IPS-18a (cell line): Measurements from ENCODE around the gene TICRR.
"Not testable (repeated sequence)": the region's sequence is repeated elsewhere in the genome, so short reads cannot be mapped to it uniquely, and the experiment has no call there.

Experiments used
- H3K27ac ChIP-seq: one replicate; pipeline ENCODE4 v1.5.1; 2013; ENCODE audit warnings: low read length
- H3K27me3 ChIP-seq: one replicate; pipeline ENCODE4 v1.6.1; 2013; ENCODE audit warnings: mild to moderate bottlenecking, low read length; ENCODE audit not compliant: control insufficient read depth, insufficient read depth
- H3K36me3 ChIP-seq: one replicate; pipeline ENCODE4 v1.6.1; 2013; ENCODE audit warnings: low read depth, low read length; ENCODE audit not compliant: control insufficient read depth
- H3K4me1 ChIP-seq: one replicate; pipeline ENCODE4 v1.6.1; 2013; ENCODE audit warnings: low read depth, low read length; ENCODE audit not compliant: control insufficient read depth
- H3K4me3 ChIP-seq: one replicate; pipeline ENCODE4 v1.5.1; 2013; ENCODE audit warnings: low read length
- H3K9ac ChIP-seq: one replicate; pipeline ENCODE4 v1.6.1; 2013; ENCODE audit warnings: mild to moderate bottlenecking, low read length, moderate library complexity
- H3K9me3 ChIP-seq: one replicate; pipeline ENCODE4 v1.6.1; 2013; ENCODE audit warnings: low read depth, low read length; ENCODE audit not compliant: control insufficient read depth

The TICRR gene

DNA sequence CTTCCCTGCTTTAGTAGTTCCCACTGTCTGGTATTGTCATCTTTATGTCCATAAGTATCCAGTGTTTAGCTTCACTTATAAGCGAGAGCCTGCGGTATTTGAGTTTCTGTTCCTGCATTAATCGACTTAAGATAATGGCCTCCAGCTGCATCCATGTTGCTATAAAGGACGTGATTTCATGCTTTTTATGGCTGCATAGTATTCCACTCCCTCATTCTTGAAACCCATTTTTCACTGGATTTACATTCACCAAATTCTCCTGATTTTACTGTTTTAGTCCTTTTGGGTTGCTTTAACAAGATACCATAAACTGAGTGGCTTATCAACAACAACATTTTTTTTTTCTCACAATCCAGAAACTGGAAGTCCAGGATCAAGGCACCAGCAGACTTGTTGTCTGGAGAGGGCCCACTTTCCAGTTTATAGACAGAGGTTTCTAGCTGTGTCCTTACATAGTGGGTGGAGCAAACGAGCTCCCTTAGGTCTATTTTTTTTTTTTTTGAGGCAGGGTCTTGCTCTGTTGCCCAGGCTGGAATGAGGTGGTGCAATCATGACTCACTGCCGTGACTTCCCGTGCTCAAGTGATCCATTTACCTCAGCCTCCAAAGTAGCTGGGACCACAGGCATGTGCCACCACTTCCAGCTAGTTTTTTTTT is 6.1 kb upstream of the TICRR start:
- Histone ChIP-seq H3K4me1 (no peaks in the 10 kb centered on the region), H3K4me3 (no peak overlapping the region), H3K27ac (no peak overlapping the region), H3K9ac (no peak overlapping the region), H3K27me3 (no peaks in the 10 kb centered on the region), H3K36me3 (no peaks in the 10 kb centered on the region), H3K9me3 (no peaks in the 10 kb centered on the region)

DNA sequence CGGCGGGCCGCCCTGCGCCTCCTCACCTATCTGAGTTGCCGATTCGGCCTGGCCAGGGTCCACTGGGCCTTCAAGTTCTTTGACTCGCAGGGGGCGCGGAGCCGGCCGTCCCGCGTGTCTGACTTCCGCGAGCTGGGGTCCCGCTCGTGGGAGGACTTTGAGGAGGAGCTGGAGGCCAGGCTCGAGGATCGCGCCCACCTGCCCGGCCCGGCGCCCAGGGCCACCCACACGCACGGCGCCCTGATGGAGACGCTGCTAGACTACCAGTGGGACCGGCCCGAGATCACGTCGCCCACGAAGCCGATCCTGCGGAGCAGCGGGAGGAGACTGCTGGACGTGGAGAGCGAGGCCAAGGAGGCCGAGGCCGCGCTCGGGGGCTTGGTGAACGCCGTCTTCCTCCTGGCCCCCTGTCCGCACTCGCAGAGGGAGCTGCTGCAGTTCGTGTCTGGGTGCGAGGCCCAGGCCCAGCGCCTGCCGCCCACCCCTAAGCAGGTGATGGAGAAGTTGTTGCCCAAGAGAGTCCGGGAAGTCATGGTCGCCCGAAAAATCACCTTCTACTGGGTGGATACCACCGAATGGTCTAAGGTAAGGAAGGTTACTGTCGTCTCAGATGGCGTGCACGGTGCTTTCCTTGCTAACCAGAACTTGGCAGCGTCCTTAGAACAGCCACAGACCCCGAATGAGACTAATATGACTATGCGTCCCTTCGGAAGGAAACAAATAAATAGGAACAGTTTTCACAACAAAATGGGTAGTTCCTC is 567 bp downstream of the TICRR start:
- Histone ChIP-seq H3K27me3 (no peaks in the 10 kb centered on the region), H3K9ac (peak overlapping the region; percentile 82), H3K4me1 (peaks cover 13% of the 10 kb centered on the region), H3K4me3 (peak overlapping the region; percentile 82), H3K9me3 (no peaks in the 10 kb centered on the region), H3K27ac (no peak overlapping the region), H3K36me3 (peaks cover 19% of the 10 kb centered on the region)

DNA sequence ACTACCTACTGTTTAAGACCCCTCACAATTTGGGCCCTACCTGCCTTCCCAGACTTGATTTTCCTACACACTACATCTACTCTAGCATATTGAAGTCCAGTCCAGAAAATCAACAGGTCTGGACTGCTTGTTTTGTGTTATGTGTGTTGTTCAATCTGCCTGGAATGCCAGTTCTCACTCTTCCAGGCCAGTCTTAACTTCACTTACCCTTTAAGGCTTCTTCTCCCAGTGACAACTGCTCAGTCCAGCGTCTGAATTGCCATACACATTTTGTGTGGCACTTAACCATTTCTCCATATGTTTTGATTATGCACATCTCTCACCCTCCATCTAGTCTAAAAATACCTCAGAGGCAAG is 1.1 kb downstream of the TICRR start:
- H3K36me3 ChIP-seq = peaks cover 22% of the 10 kb centered on the region
- H3K27me3 ChIP-seq = no peaks in the 10 kb centered on the region
- peaks cover 16% of the 10 kb centered on the region for H3K4me1 ChIP-seq
- H3K9ac ChIP-seq = peak overlapping the region; percentile 82
- no peaks in the 10 kb centered on the region for H3K9me3 ChIP-seq
- H3K27ac ChIP-seq = no peak overlapping the region
- peak overlapping the region; percentile 82 for H3K4me3 ChIP-seq

DNA sequence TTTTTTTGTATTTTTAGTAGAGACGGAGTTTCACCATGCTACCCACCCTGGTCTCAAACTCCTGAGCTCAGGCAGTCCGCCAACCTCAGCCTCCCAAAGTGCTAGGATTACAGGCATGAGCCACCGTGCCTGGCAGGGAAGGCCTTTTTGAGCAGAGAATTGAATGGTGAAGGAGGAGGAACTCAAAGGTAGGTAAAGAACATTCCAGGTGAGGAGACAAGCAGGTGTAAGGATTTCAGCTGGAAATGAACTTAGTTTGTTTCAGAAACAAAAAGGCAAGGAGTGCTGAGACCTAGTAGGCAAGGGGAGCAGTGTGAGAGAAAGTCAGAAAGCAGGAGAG is 2.5 kb downstream of the TICRR start:
- H3K27me3 ChIP-seq = no peaks in the 10 kb centered on the region
- H3K4me1 ChIP-seq = peaks cover 17% of the 10 kb centered on the region
- no peaks in the 10 kb centered on the region for H3K9me3 ChIP-seq
- no peak overlapping the region for H3K27ac ChIP-seq
- peaks cover 33% of the 10 kb centered on the region for H3K36me3 ChIP-seq
- peak overlapping the region; percentile 66 for H3K4me3 ChIP-seq
- H3K9ac ChIP-seq = peak overlapping the region; percentile 19

DNA sequence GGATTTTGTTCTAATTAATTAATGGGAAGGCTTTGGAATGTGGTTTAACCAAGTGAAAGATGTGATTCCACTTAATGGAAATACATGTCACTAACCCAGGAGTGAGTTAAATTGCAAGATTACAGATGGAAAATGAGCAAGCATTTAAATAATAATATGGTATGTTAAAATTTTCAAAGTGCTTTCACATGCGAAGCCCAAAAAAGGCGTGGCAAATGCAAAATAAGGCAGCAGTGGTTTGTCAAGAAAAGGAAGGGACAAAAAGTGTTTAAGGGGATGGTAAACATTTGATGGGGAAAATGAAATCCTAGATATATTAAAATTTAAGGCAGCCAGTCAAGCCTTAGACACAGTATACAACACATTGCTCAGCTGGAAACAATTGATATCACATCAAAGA is 2.9 kb downstream of the TICRR start:
- no peaks in the 10 kb centered on the region for H3K9me3 ChIP-seq
- no peak overlapping the region for H3K27ac ChIP-seq
- peak overlapping the region; percentile 66 for H3K4me3 ChIP-seq
- peaks cover 17% of the 10 kb centered on the region for H3K4me1 ChIP-seq
- H3K9ac ChIP-seq = peak overlapping the region; percentile 19
- no peaks in the 10 kb centered on the region for H3K27me3 ChIP-seq
- peaks cover 37% of the 10 kb centered on the region for H3K36me3 ChIP-seq

DNA sequence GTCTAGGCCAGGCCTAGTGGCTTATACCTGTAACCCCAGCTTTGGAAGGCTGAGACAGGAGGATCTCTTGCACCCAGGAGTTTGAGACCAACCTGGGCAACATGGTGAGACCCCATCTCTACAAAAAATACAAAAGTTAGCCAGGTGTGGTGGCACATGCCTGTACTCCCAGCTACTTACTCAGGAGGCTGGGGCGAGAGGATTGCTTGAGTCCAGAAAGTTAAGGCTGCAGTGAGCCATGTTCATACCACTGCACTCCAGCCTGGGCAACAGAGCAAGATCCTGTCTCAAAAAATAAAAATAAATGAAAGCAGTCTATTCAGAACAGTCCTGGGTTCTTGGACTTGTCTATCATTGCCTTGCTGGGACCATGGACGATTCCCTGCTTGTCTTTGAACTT is 5.5 kb downstream of the TICRR start:
- not testable (repeated sequence) for H3K27ac ChIP-seq, H3K4me3 ChIP-seq, H3K9me3 ChIP-seq, H3K9ac ChIP-seq, H3K27me3 ChIP-seq
- Histone ChIP-seq H3K4me1 (peaks cover 17% of the 10 kb centered on the region), H3K36me3 (peaks cover 63% of the 10 kb centered on the region)

DNA sequence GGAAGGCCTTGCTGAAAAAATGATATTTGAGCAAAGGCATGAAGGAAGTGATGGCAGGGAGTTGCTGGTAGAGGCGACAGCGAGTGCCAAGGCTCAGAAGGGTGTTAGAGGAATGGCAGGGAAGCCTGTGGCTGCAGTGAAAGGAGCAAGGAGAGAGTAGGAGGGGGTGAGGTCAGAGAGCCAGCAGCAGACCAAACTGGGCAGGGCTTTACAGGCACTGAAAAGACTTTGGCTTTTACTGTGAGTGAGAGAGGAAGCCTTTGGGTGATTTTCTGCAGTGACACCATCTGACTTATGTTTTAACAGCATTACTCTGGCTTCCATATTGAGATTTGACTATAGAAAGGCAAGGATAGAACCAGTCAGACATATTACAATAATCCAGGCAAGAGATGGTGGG is 11.4 kb downstream of the TICRR start:
- Histone ChIP-seq H3K27me3 (no peaks in the 10 kb centered on the region), H3K27ac (no peak overlapping the region), H3K36me3 (peaks cover 94% of the 10 kb centered on the region)

DNA sequence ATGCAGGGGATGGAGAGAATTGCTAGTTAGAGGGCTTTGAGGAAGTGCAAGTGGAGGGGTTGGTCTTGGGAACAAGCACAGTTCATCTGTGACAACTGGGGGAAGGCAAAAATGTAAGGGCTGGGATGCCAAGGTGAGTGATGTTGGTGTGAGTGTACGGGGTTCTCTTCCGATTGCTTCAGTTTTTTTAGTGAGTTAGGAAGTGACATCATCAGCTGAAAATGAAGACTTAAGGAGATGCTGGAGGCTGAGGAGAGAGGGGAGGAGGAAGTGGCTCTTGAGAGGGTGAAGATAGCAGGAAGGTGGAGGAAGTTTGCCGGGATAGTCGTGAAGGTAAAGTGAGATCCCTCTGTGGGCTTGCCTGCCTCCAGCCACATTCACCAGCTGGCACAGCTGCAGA is 12.7 kb downstream of the TICRR start:
- peaks cover 94% of the 10 kb centered on the region for H3K36me3 ChIP-seq
- no peaks in the 10 kb centered on the region for H3K27me3 ChIP-seq
- H3K4me1 ChIP-seq = no peaks in the 10 kb centered on the region
- H3K4me3 ChIP-seq = no peak overlapping the region
- no peak overlapping the region for H3K27ac ChIP-seq
- H3K9me3 ChIP-seq = no peaks in the 10 kb centered on the region
- H3K9ac ChIP-seq = no peak overlapping the region

More for the DNA sequence above, 11.4 kb downstream of the TICRR start:
- no peaks in the 10 kb centered on the region for H3K4me1 ChIP-seq
- H3K4me3 ChIP-seq = no peak overlapping the region
- no peak overlapping the region for H3K9ac ChIP-seq
- no peaks in the 10 kb centered on the region for H3K9me3 ChIP-seq

DNA sequence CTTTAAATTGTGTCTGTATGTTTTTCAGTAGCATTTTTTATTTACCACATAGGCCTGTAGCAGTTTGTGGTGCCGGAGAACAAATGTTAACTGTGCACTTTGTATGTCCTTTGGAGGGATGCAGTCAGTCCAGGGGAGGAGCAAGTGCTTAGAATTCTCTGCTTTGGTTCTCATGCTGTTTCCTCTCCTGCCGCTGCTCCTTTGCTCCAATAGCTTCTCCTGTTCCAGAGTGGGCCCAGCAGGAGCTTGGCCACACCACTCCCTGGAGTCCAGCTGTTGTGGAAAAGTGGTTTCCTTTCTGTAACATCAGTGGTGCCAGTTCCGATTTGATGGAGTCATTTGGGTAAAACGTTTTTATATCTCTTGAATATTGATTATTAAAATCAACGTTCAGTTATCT is 16.6 kb downstream of the TICRR start:
- Histone ChIP-seq H3K27ac (no peak overlapping the region), H3K27me3 (no peaks in the 10 kb centered on the region), H3K9ac (no peak overlapping the region), H3K4me3 (no peak overlapping the region), H3K4me1 (no peaks in the 10 kb centered on the region), H3K9me3 (no peaks in the 10 kb centered on the region), H3K36me3 (peaks cover 93% of the 10 kb centered on the region)

DNA sequence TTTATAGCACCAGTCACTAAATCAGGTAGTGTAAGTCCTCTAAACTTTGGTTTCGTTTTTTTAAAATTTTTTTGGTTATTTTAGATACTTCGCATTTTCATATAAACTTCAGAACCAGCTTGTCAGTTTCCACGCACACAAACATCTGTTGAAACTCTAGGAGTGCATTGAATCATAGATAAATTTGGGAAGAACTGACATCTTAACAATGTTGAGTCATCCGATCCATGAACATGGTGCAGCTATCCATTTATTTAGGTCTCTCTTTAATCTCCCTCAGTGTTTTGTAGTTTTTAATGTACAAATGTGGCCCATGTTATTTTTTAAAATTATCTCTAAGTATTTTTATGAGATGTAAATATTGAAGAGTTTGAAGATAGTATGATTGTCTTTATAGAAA is 17.7 kb downstream of the TICRR start:
- H3K4me3 ChIP-seq = no peak overlapping the region
- H3K4me1 ChIP-seq = no peaks in the 10 kb centered on the region
- H3K36me3 ChIP-seq = peaks cover 93% of the 10 kb centered on the region
- H3K9me3 ChIP-seq = no peaks in the 10 kb centered on the region
- H3K9ac ChIP-seq = no peak overlapping the region
- H3K27ac ChIP-seq = no peak overlapping the region
- no peaks in the 10 kb centered on the region for H3K27me3 ChIP-seq

DNA sequence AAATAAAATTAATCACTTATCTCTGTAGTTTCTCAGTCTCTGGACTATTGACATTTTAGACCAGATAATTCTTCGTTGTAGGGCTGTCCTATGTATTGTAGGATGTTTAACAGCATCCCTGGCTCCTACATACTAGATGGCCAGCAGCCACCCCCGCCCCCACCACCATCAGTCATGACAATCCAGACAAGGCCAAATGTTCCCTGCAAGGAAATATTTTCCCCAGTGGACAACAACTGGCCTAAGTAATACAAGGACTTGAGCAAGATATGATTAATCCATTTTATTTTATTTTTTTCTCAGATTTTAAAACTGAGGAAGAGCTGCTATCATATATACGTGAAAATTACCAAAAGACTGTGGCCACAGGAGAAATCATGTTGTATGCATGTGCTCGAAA is 23.8 kb downstream of the TICRR start:
- no peak overlapping the region for H3K27ac ChIP-seq
- H3K27me3 ChIP-seq = no peaks in the 10 kb centered on the region
- H3K9ac ChIP-seq = no peak overlapping the region
- peaks cover 95% of the 10 kb centered on the region for H3K36me3 ChIP-seq
- no peaks in the 10 kb centered on the region for H3K4me1 ChIP-seq
- no peak overlapping the region for H3K4me3 ChIP-seq
- no peaks in the 10 kb centered on the region for H3K9me3 ChIP-seq

DNA sequence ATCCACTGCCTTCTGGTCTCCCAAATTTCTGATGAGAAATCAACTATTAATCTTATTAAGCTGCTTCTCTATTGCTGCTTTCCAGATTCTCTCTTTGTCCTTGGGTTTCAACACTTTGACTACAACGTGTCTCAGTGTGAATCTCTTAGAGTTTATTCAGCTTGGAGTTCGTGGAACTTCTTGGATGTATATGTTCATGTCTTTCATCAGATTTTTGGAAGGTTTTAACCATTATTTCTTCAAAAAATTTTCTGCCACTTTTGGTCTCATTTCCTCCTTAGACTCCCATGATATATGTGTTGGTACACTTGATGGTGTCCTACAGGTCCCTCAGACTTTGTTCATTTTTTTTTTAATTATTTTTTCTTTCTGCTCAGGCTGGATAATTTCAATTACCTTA is 36.0 kb downstream of the TICRR start:
- Histone ChIP-seq H3K4me3 (no peak overlapping the region), H3K9me3 (no peaks in the 10 kb centered on the region), H3K27ac (no peak overlapping the region), H3K27me3 (no peaks in the 10 kb centered on the region), H3K9ac (no peak overlapping the region), H3K36me3 (peaks cover 87% of the 10 kb centered on the region), H3K4me1 (no peaks in the 10 kb centered on the region)
